ENCODE results near the gene BRSK1.

DNA sequence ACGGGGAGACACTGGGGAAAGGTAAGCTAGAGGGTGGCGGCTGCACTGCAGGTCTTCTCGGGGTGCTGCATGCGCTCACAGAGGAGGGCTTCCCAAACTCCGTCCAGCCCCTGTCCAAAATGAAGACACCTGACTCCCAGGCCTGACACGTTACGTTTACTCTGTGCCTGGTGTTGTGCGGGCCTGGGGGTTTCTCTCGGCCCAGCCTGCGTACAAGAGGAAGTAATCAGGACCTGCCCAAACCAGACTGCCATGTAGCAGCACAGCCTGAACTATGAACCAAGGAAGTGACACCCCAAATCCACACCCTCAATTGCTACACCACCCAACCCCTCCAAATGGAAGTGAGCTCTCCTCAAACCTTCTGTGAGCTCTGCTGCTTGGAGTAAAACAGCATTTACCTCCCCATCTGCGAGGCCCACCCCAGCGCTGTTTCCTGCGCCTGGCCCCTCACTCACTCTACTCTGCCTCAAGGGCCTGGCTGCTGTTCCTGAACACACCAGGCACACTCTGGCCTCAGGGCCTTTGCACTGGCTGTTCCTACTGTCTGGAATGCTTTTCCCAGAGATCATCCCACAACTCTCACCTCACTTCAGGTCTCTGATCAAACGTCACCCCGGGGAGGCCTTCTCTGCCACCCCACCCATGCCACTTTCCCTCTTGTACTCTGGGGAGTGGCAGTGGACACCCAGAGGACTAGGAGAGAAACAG lies 6.9 kb upstream of the BRSK1 start:
- TF ChIP-seq, protein P1, sequence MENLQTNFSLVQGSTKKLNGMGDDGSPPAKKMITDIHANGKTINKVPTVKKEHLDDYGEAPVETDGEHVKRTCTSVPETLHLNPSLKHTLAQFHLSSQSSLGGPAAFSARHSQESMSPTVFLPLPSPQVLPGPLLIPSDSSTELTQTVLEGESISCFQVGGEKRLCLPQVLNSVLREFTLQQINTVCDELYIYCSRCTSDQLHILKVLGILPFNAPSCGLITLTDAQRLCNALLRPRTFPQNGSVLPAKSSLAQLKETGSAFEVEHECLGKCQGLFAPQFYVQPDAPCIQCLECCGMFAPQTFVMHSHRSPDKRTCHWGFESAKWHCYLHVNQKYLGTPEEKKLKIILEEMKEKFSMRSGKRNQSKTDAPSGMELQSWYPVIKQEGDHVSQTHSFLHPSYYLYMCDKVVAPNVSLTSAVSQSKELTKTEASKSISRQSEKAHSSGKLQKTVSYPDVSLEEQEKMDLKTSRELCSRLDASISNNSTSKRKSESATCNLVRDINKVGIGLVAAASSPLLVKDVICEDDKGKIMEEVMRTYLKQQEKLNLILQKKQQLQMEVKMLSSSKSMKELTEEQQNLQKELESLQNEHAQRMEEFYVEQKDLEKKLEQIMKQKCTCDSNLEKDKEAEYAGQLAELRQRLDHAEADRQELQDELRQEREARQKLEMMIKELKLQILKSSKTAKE (IDR thresholded peaks at IDR 0.05; ENCODE audit: low read depth, poor library complexity, severe bottlenecking), result no peak
- TF ChIP-seq, protein P2, sequence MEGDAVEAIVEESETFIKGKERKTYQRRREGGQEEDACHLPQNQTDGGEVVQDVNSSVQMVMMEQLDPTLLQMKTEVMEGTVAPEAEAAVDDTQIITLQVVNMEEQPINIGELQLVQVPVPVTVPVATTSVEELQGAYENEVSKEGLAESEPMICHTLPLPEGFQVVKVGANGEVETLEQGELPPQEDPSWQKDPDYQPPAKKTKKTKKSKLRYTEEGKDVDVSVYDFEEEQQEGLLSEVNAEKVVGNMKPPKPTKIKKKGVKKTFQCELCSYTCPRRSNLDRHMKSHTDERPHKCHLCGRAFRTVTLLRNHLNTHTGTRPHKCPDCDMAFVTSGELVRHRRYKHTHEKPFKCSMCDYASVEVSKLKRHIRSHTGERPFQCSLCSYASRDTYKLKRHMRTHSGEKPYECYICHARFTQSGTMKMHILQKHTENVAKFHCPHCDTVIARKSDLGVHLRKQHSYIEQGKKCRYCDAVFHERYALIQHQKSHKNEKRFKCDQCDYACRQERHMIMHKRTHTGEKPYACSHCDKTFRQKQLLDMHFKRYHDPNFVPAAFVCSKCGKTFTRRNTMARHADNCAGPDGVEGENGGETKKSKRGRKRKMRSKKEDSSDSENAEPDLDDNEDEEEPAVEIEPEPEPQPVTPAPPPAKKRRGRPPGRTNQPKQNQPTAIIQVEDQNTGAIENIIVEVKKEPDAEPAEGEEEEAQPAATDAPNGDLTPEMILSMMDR (IDR thresholded peaks at IDR 0.05 in 2 of 3, conservative IDR thresholded peaks at IDR 0.05 in 1 of 3; ENCODE audit: control insufficient read depth in 2 of 3, extremely low read depth in 1 of 3, insufficient read depth in 1 of 3, low read depth in 3 of 3, low read length in 3 of 3), result no peak
- TF ChIP-seq CHD1 (IDR thresholded peaks at IDR 0.05; ENCODE audit: low read depth, low read length), result no peak
